T-helper 17 cell (primary cell): Measurements from ENCODE around the gene NOA1. TPM values are rescaled to one million over a fixed set of nuclear protein-coding genes. Genes with fewer than 3 reads are reported as not detected.

ENCODE experiments used
- ATAC-seq: fragments of 150-1000 bp; cut with Tn5 transposase; 2 replicates; pipeline ENCODE4 v1.10.0; 2021; ENCODE audit warnings: mild to moderate bottlenecking, moderate library complexity
- DNase-seq, 3 donors: peaks; one replicate each; pipeline versions ENCODE4 v3.0.0 to v3.0.0-alpha.2; 2020 to 2021
- H3K9me3 ChIP-seq: one replicate; pipeline ENCODE4 v1.7.0; 2013; ENCODE audit warnings: low read length, mild to moderate bottlenecking; ENCODE audit not compliant: control insufficient read depth, poor library complexity, severe bottlenecking
- H3K27ac Mint-ChIP-seq: one replicate; pipeline ENCODE4 v1.8.0; 2022; ENCODE audit warnings: mild to moderate bottlenecking, moderate library complexity, mixed read lengths
- H3K27me3 Mint-ChIP-seq: one replicate; pipeline ENCODE4 v1.8.0; 2022; ENCODE audit warnings: mixed read lengths
- H3K36me3 Mint-ChIP-seq: one replicate; pipeline ENCODE4 v1.8.0; 2022; ENCODE audit warnings: low read depth, mixed read lengths
- H3K4me1 Mint-ChIP-seq: one replicate; pipeline ENCODE4 v1.8.0; 2022; ENCODE audit warnings: mild to moderate bottlenecking, mixed read lengths
- H3K4me3 Mint-ChIP-seq: one replicate; pipeline ENCODE4 v1.8.0; 2022; ENCODE audit warnings: mild to moderate bottlenecking, moderate library complexity, mixed read lengths
- total RNA-seq, 4 donors: library from RNA in 2 of 4; stranded (reverse) in 2 of 4; gene quantifications; one replicate each; pipeline ENCODE4 v1.2.3 and lab custom pipeline; 2022 to 2026

NOA1 gene
- total RNA-seq (10 to 100 TPM; 15.1 to 15.6 TPM), total RNA-seq (lab: John Stamatoyannopoulos, UW) (24.3 to 29.7 reads per million in 2 donors)

GRCh38 chr4:56977321-56978012, at the start of gene NOA1:
Gene NOA1, minus strand, starts transcription at chr4:56977606. Its CDS starts 21 bp downstream, at chr4:56977585.
- H3K9me3 ChIP-seq = no peaks in the 10 kb centered on the region
- peaks cover 3% of the 10 kb centered on the region for H3K36me3 Mint-ChIP-seq
- H3K27ac Mint-ChIP-seq = peak within 1 kb of the TSS; percentile 99
- peak; percentile 83 for ATAC-seq
- peak within 1 kb of the TSS; percentile 99 for H3K4me3 Mint-ChIP-seq
- peak; percentile 92 to 99 (median 97) for DNase-seq
- H3K4me1 Mint-ChIP-seq = peaks cover 52% of the 10 kb centered on the region
- no peaks in the 10 kb centered on the region for H3K27me3 Mint-ChIP-seq

GRCh38 chr4:57023104-57023503, 45.7 kb upstream of the NOA1 start:
- Mint-ChIP-seq H3K27ac (no peak overlapping the region), H3K36me3 (peaks cover 14% of the 10 kb centered on the region), H3K4me1 (peaks cover 8% of the 10 kb centered on the region), H3K4me3 (no peak overlapping the region), H3K27me3 (no peaks in the 10 kb centered on the region)
- ATAC-seq = no peak
- DNase-seq = no peak
- H3K9me3 ChIP-seq = no peaks in the 10 kb centered on the region

- DNase-seq (no peak), ATAC-seq (no peak)
- Mint-ChIP-seq H3K4me1 (peaks cover 13% of the 10 kb centered on the region), H3K27me3 (no peaks in the 10 kb centered on the region), H3K4me3 (no peak overlapping the region), H3K27ac (no peak overlapping the region), H3K36me3 (peaks cover 16% of the 10 kb centered on the region)
- H3K9me3 ChIP-seq = no peaks in the 10 kb centered on the region
Observed at GRCh38 chr4:57020467-57021101, 43.2 kb upstream of the NOA1 start.

- H3K27me3 Mint-ChIP-seq = no peaks in the 10 kb centered on the region
- H3K4me3 Mint-ChIP-seq = no peak overlapping the region
Observed at GRCh38 chr4:57018980-57019379, 41.6 kb upstream of the NOA1 start.

GRCh38 chr4:57013543-57014120, 36.2 kb upstream of the NOA1 start:
- peaks cover 21% of the 10 kb centered on the region for H3K36me3 Mint-ChIP-seq
- no peak for ATAC-seq
- no peak for DNase-seq

More at GRCh38 chr4:57018980-57019379, 41.6 kb upstream of the NOA1 start:
- DNase-seq (no peak), ATAC-seq (no peak)
- peak overlapping the region; percentile 14 for H3K27ac Mint-ChIP-seq
- H3K4me1 Mint-ChIP-seq = peaks cover 13% of the 10 kb centered on the region
- H3K9me3 ChIP-seq = no peaks in the 10 kb centered on the region
- H3K36me3 Mint-ChIP-seq = peaks cover 19% of the 10 kb centered on the region

GRCh38 chr4:56999751-57000150, 22.3 kb upstream of the NOA1 start:
- Mint-ChIP-seq H3K4me1 (peaks cover 14% of the 10 kb centered on the region), H3K4me3 (no peak overlapping the region), H3K36me3 (peaks cover 9% of the 10 kb centered on the region), H3K27ac (peak overlapping the region; percentile 4), H3K27me3 (no peaks in the 10 kb centered on the region)
- ATAC-seq (no peak), DNase-seq (no peak)
- H3K9me3 ChIP-seq = no peaks in the 10 kb centered on the region

More at GRCh38 chr4:57013543-57014120, 36.2 kb upstream of the NOA1 start:
- Mint-ChIP-seq H3K4me3 (no peak overlapping the region), H3K27ac (no peak overlapping the region), H3K4me1 (peaks cover 18% of the 10 kb centered on the region), H3K27me3 (no peaks in the 10 kb centered on the region)
- H3K9me3 ChIP-seq = no peaks in the 10 kb centered on the region

- Mint-ChIP-seq H3K36me3 (peaks cover 12% of the 10 kb centered on the region), H3K27ac (peak overlapping the region; percentile 47), H3K4me1 (peaks cover 26% of the 10 kb centered on the region), H3K27me3 (no peaks in the 10 kb centered on the region), H3K4me3 (no peak overlapping the region)
- DNase-seq (no peak), ATAC-seq (no peak)
- no peaks in the 10 kb centered on the region for H3K9me3 ChIP-seq
Observed at GRCh38 chr4:56995525-56995924, 18.1 kb upstream of the NOA1 start.

- Mint-ChIP-seq H3K36me3 (peaks cover 2% of the 10 kb centered on the region), H3K4me3 (no peak overlapping the region), H3K4me1 (peaks cover 29% of the 10 kb centered on the region), H3K27ac (peak overlapping the region; percentile 66), H3K27me3 (no peaks in the 10 kb centered on the region)
- DNase-seq (no peak), ATAC-seq (no peak)
- H3K9me3 ChIP-seq = no peaks in the 10 kb centered on the region
Observed at GRCh38 chr4:56990109-56990905, 12.9 kb upstream of the NOA1 start.

GRCh38 chr4:56986952-56987351, 9.5 kb upstream of the NOA1 start:
- peaks cover 42% of the 10 kb centered on the region for H3K4me1 Mint-ChIP-seq

GRCh38 chr4:56986192-56986591, 8.8 kb upstream of the NOA1 start:
- Mint-ChIP-seq H3K4me1 (peaks cover 40% of the 10 kb centered on the region), H3K27me3 (no peaks in the 10 kb centered on the region), H3K27ac (no peak overlapping the region), H3K4me3 (no peak overlapping the region), H3K36me3 (peaks cover 4% of the 10 kb centered on the region)
- ATAC-seq (no peak), DNase-seq (no peak)
- no peaks in the 10 kb centered on the region for H3K9me3 ChIP-seq

More at GRCh38 chr4:56986952-56987351, 9.5 kb upstream of the NOA1 start:
- no peaks in the 10 kb centered on the region for H3K9me3 ChIP-seq
- ATAC-seq = no peak
- H3K4me3 Mint-ChIP-seq = no peak overlapping the region
- no peaks in the 10 kb centered on the region for H3K27me3 Mint-ChIP-seq
- DNase-seq = no peak
- peaks cover 7% of the 10 kb centered on the region for H3K36me3 Mint-ChIP-seq
- H3K27ac Mint-ChIP-seq = no peak overlapping the region

GRCh38 chr4:56981795-56982201, 4.4 kb upstream of the NOA1 start:
- no peak for DNase-seq
- Mint-ChIP-seq H3K4me3 (peak overlapping the region; percentile 80), H3K36me3 (peaks cover 6% of the 10 kb centered on the region), H3K27me3 (no peaks in the 10 kb centered on the region), H3K27ac (peak overlapping the region; percentile 89), H3K4me1 (peaks cover 52% of the 10 kb centered on the region)
- H3K9me3 ChIP-seq = no peaks in the 10 kb centered on the region
- ATAC-seq = no peak

- peak overlapping the region; percentile 99 for H3K4me3 Mint-ChIP-seq
- DNase-seq (no peak), ATAC-seq (no peak)
- peaks cover 59% of the 10 kb centered on the region for H3K4me1 Mint-ChIP-seq
- H3K9me3 ChIP-seq = no peaks in the 10 kb centered on the region
- peaks cover 6% of the 10 kb centered on the region for H3K36me3 Mint-ChIP-seq
- H3K27ac Mint-ChIP-seq = peak overlapping the region; percentile 99
- no peaks in the 10 kb centered on the region for H3K27me3 Mint-ChIP-seq
Observed at GRCh38 chr4:56979421-56980072, 2.1 kb upstream of the NOA1 start.
